CD14-positive monocyte (primary cell): ENCODE measurements around the gene ATG4D. TPM values are rescaled to one million over a fixed set of nuclear protein-coding genes. Genes with fewer than 3 reads are reported as not detected.
"Not testable (repeated sequence)": the region's sequence is repeated elsewhere in the genome, so short reads cannot be mapped to it uniquely, and the experiment has no call there.

Source experiments
- DNase-seq, 3 donors: peaks; one replicate each; pipeline ENCODE4 v3.0.0-alpha.2; 2011 to 2022
- H2AFZ ChIP-seq: 2 replicates; pipeline ENCODE4 v1.6.0; 2012; ENCODE audit warnings: mild to moderate bottlenecking, low read depth, low read length, inconsistent platforms; ENCODE audit not compliant: insufficient read depth, poor library complexity, severe bottlenecking
- H3K27ac ChIP-seq, 2 donors: 1 replicate in 1 of 2; 2 replicates in 1 of 2; pipeline ENCODE4 v1.5.1; 2012 to 2013; ENCODE audit warnings: low read length in 2 of 2, control low read depth in 1 of 2, inconsistent platforms in 1 of 2, low read depth in 1 of 2, mild to moderate bottlenecking in 1 of 2
- H3K27me3 ChIP-seq, 2 donors: one replicate each; pipeline versions ENCODE4 v1.6.0 to v1.6.1; 2011 to 2013; ENCODE audit warnings: low read length in 2 of 2; ENCODE audit not compliant: control insufficient read depth in 2 of 2, insufficient read depth in 2 of 2
- H3K36me3 ChIP-seq, 2 donors: replicated peaks in 1 of 2; 1 replicate in 1 of 2; 2 replicates in 1 of 2; pipeline versions ENCODE4 v1.5.1 to v1.6.1; 2012 to 2013; ENCODE audit warnings: low read length in 2 of 2, control low read depth in 1 of 2, inconsistent platforms in 1 of 2, mild to moderate bottlenecking in 1 of 2; ENCODE audit not compliant: insufficient read depth in 2 of 2, control insufficient read depth in 1 of 2
- H3K4me1 ChIP-seq, 2 donors: 1 replicate in 1 of 2; 2 replicates in 1 of 2; pipeline versions ENCODE4 v1.5.1 to v1.6.1; 2012 to 2013; ENCODE audit warnings: low read length in 2 of 2, control low read depth in 1 of 2, inconsistent platforms in 1 of 2, mild to moderate bottlenecking in 1 of 2, moderate library complexity in 1 of 2; ENCODE audit not compliant: insufficient read depth in 2 of 2, control insufficient read depth in 1 of 2
- H3K4me2 ChIP-seq: replicated peaks from 2 replicates; pipeline ENCODE3; 2012; ENCODE audit warnings: low read length, moderate library complexity, mild to moderate bottlenecking; ENCODE audit not compliant: poor library complexity, severe bottlenecking; ENCODE audit errors: extremely low read depth
- H3K4me3 ChIP-seq, 3 experiments: fragments of 200-600 bp in 1 of 3; sonication (generic) in 1 of 3; replicated peaks in 1 of 3; 1 replicate in 2 of 3; 2 replicates in 1 of 3; pipeline ENCODE4 v1.5.1; 2011 to 2013; ENCODE audit warnings: low read length in 3 of 3, mild to moderate bottlenecking in 3 of 3, control low read depth in 2 of 3, low read depth in 2 of 3, inconsistent platforms in 1 of 3, moderate library complexity in 1 of 3
- H3K79me2 ChIP-seq: 2 replicates; pipeline ENCODE4 v1.6.0; 2012; ENCODE audit warnings: mild to moderate bottlenecking, control low read depth, inconsistent platforms, low read length, moderate library complexity; ENCODE audit not compliant: insufficient read depth
- H3K9ac ChIP-seq: 2 replicates; pipeline ENCODE4 v1.6.0; 2017; ENCODE audit warnings: low read length, mild to moderate bottlenecking; ENCODE audit not compliant: insufficient read depth, poor library complexity, severe bottlenecking
- H3K9me3 ChIP-seq, 2 donors: replicated peaks in 1 of 2; 1 replicate in 1 of 2; 2 replicates in 1 of 2; pipeline versions ENCODE4 v1.5.1 to v1.6.1; 2012 to 2013; ENCODE audit warnings: low read length in 2 of 2, control low read depth in 1 of 2; ENCODE audit not compliant: control insufficient read depth in 1 of 2, insufficient read depth in 1 of 2
- H4K20me1 ChIP-seq: 2 replicates; pipeline ENCODE4 v1.6.0; 2012; ENCODE audit warnings: mild to moderate bottlenecking, low read length, control low read depth, moderate library complexity; ENCODE audit not compliant: insufficient read depth
- H3K27ac Mint-ChIP-seq, 7 donors: one replicate each; pipeline ENCODE4 v1.8.0; 2020; ENCODE audit warnings: mild to moderate bottlenecking in 7 of 7, mixed read lengths in 7 of 7, moderate library complexity in 6 of 7, inconsistent platforms in 2 of 7
- H3K27me3 Mint-ChIP-seq, 3 donors: one replicate each; pipeline ENCODE4 v1.8.0; 2021 to 2022; ENCODE audit warnings: low read depth in 3 of 3, mild to moderate bottlenecking in 3 of 3, mixed read lengths in 3 of 3, moderate library complexity in 3 of 3, inconsistent platforms in 1 of 3
- H3K36me3 Mint-ChIP-seq, 2 donors: one replicate each; pipeline ENCODE4 v1.8.0; 2020; ENCODE audit warnings: mixed read lengths in 2 of 2, inconsistent platforms in 1 of 2, mild to moderate bottlenecking in 1 of 2
- H3K4me1 Mint-ChIP-seq: one replicate; pipeline ENCODE4 v1.8.0; 2020; ENCODE audit warnings: mild to moderate bottlenecking, mixed read lengths
- H3K4me3 Mint-ChIP-seq, 2 donors: one replicate each; pipeline ENCODE4 v1.8.0; 2020; ENCODE audit warnings: mild to moderate bottlenecking in 2 of 2, mixed read lengths in 2 of 2, moderate library complexity in 1 of 2
- H3K9me3 Mint-ChIP-seq, 7 donors: one replicate each; pipeline ENCODE4 v1.8.0; 2020 to 2022; ENCODE audit warnings: mixed read lengths in 7 of 7, mild to moderate bottlenecking in 6 of 7, moderate library complexity in 6 of 7, inconsistent platforms in 2 of 7
- CTCF ChIP-seq: fragments of 200-600 bp; IDR thresholded peaks from one replicate; pipeline ENCODE4 v1.8.0; 2022; ENCODE audit warnings: antibody characterized with exemption, mild to moderate bottlenecking
- WGBS: methylation state at CpG from one replicate; pipeline ENCODE4 v1.1.5; 2013; ENCODE audit warnings: missing lambda C conversion rate; ENCODE audit not compliant: insufficient coverage; 5-methylcytosine and 5-hydroxymethylcytosine counted together
- intact Hi-C, 2 donors: fragments of 100-400 bp; cut with micrococcal nuclease; formaldehyde crosslinking; loops; one replicate each; pipeline versions ENCODE4 v1.15.0 to v1.15.1; 2023
- polyA plus RNA-seq, 3 donors: library from polyadenylated mRNA; depleted of rRNA in 1 of 3; unstranded in 2 of 3; stranded (reverse) in 1 of 3; fragments of 300-500 nt in 2 of 3; fragments of >200 nt in 1 of 3; fragmentation: Illumina TruSeq in 2 of 3; gene quantifications; 1 replicate in 2 of 3; 2 replicates in 1 of 3; pipeline ENCODE4 v1.2.3, GENCODE V29; 2012 to 2021

ATG4D gene
- polyA plus RNA-seq, 3 donors, result 10.7 to 52.8 (median 11.9) TPM

GRCh38 chr19:10538204-10538983 is 5.3 kb upstream of the ATG4D start:
- no peaks in the 10 kb centered on the region for H3K79me2 ChIP-seq
- 42% methylated on average over 11 of the region's 20 CpGs for WGBS
- DNase-seq, result peak in 2 of 3 donors; percentile 47 to 56
- peak overlapping the region in 1 of 3 experiments; percentile 39 for H3K4me3 ChIP-seq
- Mint-ChIP-seq H3K4me3 (peak overlapping the region; percentile 80 to 94), H3K27ac (peak overlapping the region in 4 of 7 donors; percentile 40 to 74 (median 52)), H3K4me1 (peaks cover 18% of the 10 kb centered on the region), H3K9me3 (peaks cover 0 to 3% (median 0%) of the 10 kb centered on the region in 7 donors), H3K27me3 (peaks cover 6 to 25% (median 15%) of the 10 kb centered on the region in 3 donors), H3K36me3 (no peaks in the 10 kb centered on the region)
- H3K9me3 ChIP-seq, result no peaks in the 10 kb centered on the region
- TF ChIP-seq CTCF, result no peak
- H3K36me3 ChIP-seq, result no peaks in the 10 kb centered on the region
- H3K27ac ChIP-seq, result no peak overlapping the region
- H4K20me1 ChIP-seq, result no peaks in the 10 kb centered on the region
- H2AFZ ChIP-seq, result peak overlapping the region; percentile 32
- peaks cover 15 to 24% of the 10 kb centered on the region in 2 donors for H3K4me1 ChIP-seq
- H3K4me2 ChIP-seq, result peak overlapping the region; percentile 48
- peaks cover 0 to 5% of the 10 kb centered on the region in 2 donors for H3K27me3 ChIP-seq
- intact Hi-C loops, result no loop called here
- no peak overlapping the region for H3K9ac ChIP-seq

GRCh38 chr19:10539016-10539415 is 4.7 kb upstream of the ATG4D start:
- not testable (repeated sequence) for H3K9me3 Mint-ChIP-seq
- 4% methylated on average over 5 of the region's 9 CpGs for WGBS

More at GRCh38 chr19:10539016-10539415, 4.7 kb upstream of the ATG4D start:
- Histone ChIP-seq H3K4me1 (peaks cover 16 to 26% of the 10 kb centered on the region in 2 donors), H3K4me3 (peak overlapping the region in 1 of 3 experiments; percentile 39), H2AFZ (peak overlapping the region; percentile 32), H3K4me2 (peak overlapping the region; percentile 48)
- H3K4me1 Mint-ChIP-seq, result peaks cover 19% of the 10 kb centered on the region
- H3K27me3 ChIP-seq, H3K9ac ChIP-seq, intact Hi-C loops, H3K36me3 ChIP-seq, H3K27ac ChIP-seq, H3K79me2 ChIP-seq, H3K9me3 ChIP-seq, H3K36me3 Mint-ChIP-seq, H4K20me1 ChIP-seq: not testable (repeated sequence)
- peaks cover 6 to 25% (median 15%) of the 10 kb centered on the region in 3 donors for H3K27me3 Mint-ChIP-seq
- H3K4me3 Mint-ChIP-seq, result peak overlapping the region; percentile 80 to 94
- peak in 2 of 3 donors; percentile 38 to 39 for DNase-seq
- H3K27ac Mint-ChIP-seq, result peak overlapping the region in 3 of 7 donors; percentile 50 to 74 (median 53)
